ENCODE results near the gene KCNMB2.

KCNMB2 gene

GRCh38 chr3:178875157-178875556 is 338.9 kb downstream of the KCNMB2 start:
- Histone ChIP-seq H3K36me3 (replicated peaks; ENCODE audit: low read depth, low read length) (no peaks in the 10 kb centered on the region), H3K27ac (ENCODE audit: low read length) (no peak overlapping the region), H3K4me3 (ENCODE audit: low read length) (no peak overlapping the region), H2AFZ (ENCODE audit: low read depth, low read length) (no peak overlapping the region), H3K4me2 (ENCODE audit: low read length) (no peak overlapping the region), H3K9me3 (ENCODE audit: insufficient read depth, low read length) (no peaks in the 10 kb centered on the region), H3K4me1 (ENCODE audit: low read length) (no peaks in the 10 kb centered on the region), H3K27me3 (ENCODE audit: low read depth, low read length) (no peaks in the 10 kb centered on the region), H3K79me2 (ENCODE audit: low read length) (no peaks in the 10 kb centered on the region), H3K9ac (ENCODE audit: low read length) (no peak overlapping the region), H4K20me1 (ENCODE audit: insufficient read depth, low read length) (no peaks in the 10 kb centered on the region)
- TF ChIP-seq EZH2phosphoT487 (IDR thresholded peaks at IDR 0.05; ENCODE audit: low read depth) (no peak), CTCF (IDR thresholded peaks at IDR 0.05; ENCODE audit: low read depth, low read length) (no peak)

- Histone ChIP-seq H3K27ac (ENCODE audit: low read length) (no peak overlapping the region), H3K4me2 (ENCODE audit: low read length) (no peak overlapping the region), H3K9me3 (ENCODE audit: insufficient read depth, low read length) (no peaks in the 10 kb centered on the region), H3K9ac (ENCODE audit: low read length) (no peak overlapping the region), H4K20me1 (ENCODE audit: insufficient read depth, low read length) (no peaks in the 10 kb centered on the region), H3K27me3 (ENCODE audit: low read depth, low read length) (no peaks in the 10 kb centered on the region), H2AFZ (ENCODE audit: low read depth, low read length) (no peak overlapping the region), H3K79me2 (ENCODE audit: low read length) (no peaks in the 10 kb centered on the region), H3K36me3 (replicated peaks; ENCODE audit: low read depth, low read length) (no peaks in the 10 kb centered on the region), H3K4me3 (ENCODE audit: low read length) (no peak overlapping the region), H3K4me1 (ENCODE audit: low read length) (no peaks in the 10 kb centered on the region)
- TF ChIP-seq EZH2phosphoT487 (IDR thresholded peaks at IDR 0.05; ENCODE audit: low read depth): no peak
- no peak for TF ChIP-seq CTCF (IDR thresholded peaks at IDR 0.05; ENCODE audit: low read depth, low read length)
Measured at GRCh38 chr3:178875836-178876235, 339.6 kb downstream of the KCNMB2 start.

GRCh38 chr3:178880274-178880673 is 344.0 kb downstream of the KCNMB2 start:
- Histone ChIP-seq H3K4me3 (ENCODE audit: low read length) (no peak overlapping the region), H3K9me3 (ENCODE audit: insufficient read depth, low read length) (no peaks in the 10 kb centered on the region), H3K9ac (ENCODE audit: low read length) (no peak overlapping the region), H4K20me1 (ENCODE audit: insufficient read depth, low read length) (no peaks in the 10 kb centered on the region), H3K79me2 (ENCODE audit: low read length) (no peaks in the 10 kb centered on the region), H3K27ac (ENCODE audit: low read length) (no peak overlapping the region), H3K36me3 (replicated peaks; ENCODE audit: low read depth, low read length) (no peaks in the 10 kb centered on the region), H3K4me2 (ENCODE audit: low read length) (no peak overlapping the region), H2AFZ (ENCODE audit: low read depth, low read length) (no peak overlapping the region), H3K27me3 (ENCODE audit: low read depth, low read length) (no peaks in the 10 kb centered on the region), H3K4me1 (ENCODE audit: low read length) (no peaks in the 10 kb centered on the region)
- no peak for TF ChIP-seq EZH2phosphoT487 (IDR thresholded peaks at IDR 0.05; ENCODE audit: low read depth)
- TF ChIP-seq CTCF (IDR thresholded peaks at IDR 0.05; ENCODE audit: low read depth, low read length): no peak

Data from OCI-LY3 (cell line).